ENCODE measurements around the gene MPPED2. TPM values are rescaled to one million over a fixed set of nuclear protein-coding genes. Genes with fewer than 3 reads are reported as not detected.

Gene MPPED2
- total and polyA plus RNA-seq, 10 of the 15 experiments (the other 5 are each of a cell fraction or from before 2014, with no cell fraction given) = not detected

DNA sequence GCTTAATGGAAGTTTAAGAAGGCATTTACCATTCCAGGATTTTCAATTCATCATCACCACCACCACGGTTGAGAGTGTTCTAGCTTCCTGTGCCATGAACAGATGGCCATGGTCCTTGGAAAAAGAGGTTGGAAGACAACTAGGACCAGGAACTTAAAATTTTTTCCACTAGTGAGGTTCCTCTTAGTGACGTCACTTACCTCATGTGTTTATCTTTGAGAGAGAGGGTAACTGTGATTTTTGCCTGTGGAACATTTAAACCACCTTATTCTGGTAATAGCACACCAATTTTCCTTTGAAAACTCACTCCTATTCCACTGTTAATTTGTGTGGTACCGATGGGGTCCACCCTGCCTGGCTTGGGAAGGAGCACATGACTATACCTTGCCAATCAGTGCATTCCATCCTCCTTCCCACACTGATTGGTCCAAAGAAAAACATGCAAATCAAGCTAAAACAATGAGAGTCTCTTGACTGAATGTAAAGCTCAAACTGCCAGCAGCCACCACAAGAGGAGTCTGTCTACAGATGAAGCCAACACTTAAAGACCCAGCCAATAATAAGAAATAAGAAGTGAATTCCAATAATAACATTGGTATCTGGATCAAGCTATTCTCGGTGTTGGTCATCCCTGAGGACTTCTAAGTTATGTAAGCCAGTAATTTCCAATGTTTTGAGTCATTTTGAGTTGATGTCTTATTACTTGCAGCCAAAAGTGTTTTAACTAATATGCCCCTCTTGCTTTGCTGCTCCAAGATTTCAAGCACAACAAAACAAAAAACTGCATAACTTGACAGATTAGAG, 111.8 kb downstream of the MPPED2 start:
- intact Hi-C loops (cut with micrococcal nuclease; ENCODE audit: unreplicated experiment) = no loop called here
- Histone ChIP-seq H3K4me2 (ENCODE audit: control insufficient read depth, insufficient read depth) (no peak overlapping the region), H3K4me3 (no peak overlapping the region), H3K27me3 (replicated peaks in 1 of 2; ENCODE audit: control insufficient read depth in 2 of 2, insufficient read depth in 2 of 2, low read length in 1 of 2) (peaks cover 0 to 3% of the 10 kb centered on the region in 2 experiments; a peak in 1 of 4 replicates), H4K20me1 (ENCODE audit: control insufficient read depth, insufficient read depth) (no peaks in the 10 kb centered on the region), H3K27ac (ENCODE audit: control insufficient read depth, insufficient read depth) (no peak overlapping the region), H3K9me3 (replicated peaks; ENCODE audit: control insufficient read depth, insufficient read depth, low read length) (no peaks in the 10 kb centered on the region), H2AFZ (ENCODE audit: control insufficient read depth, low read depth, low read length) (no peak overlapping the region), H3K79me2 (ENCODE audit: control insufficient read depth, insufficient read depth, low read length) (no peaks in the 10 kb centered on the region), H3K36me3 (ENCODE audit: control insufficient read depth in 2 of 2, insufficient read depth in 2 of 2, low read length in 1 of 2) (no peaks in the 10 kb centered on the region), H3K4me1 (ENCODE audit: control insufficient read depth, insufficient read depth, low read length) (no peaks in the 10 kb centered on the region), H3K9ac (ENCODE audit: control insufficient read depth, insufficient read depth, low read length) (no peak overlapping the region)
- BruUV-seq (replicated peaks) = no TSS peak
- FAIRE-seq (no peak), DNase-seq (ENCODE audit: low read depth, low spot score) (no peak), ATAC-seq (no peak)
- WGBS (ENCODE audit: insufficient coverage, insufficient replicate concordance, low lambda C conversion rate, missing lambda C conversion rate) = 0% methylated on average over 4 of the region's 4 CpGs
- RAD21 ChIA-PET (ENCODE audit: unreplicated experiment) = no interaction called here
- SMC1A ChIA-PET (ENCODE audit: uncharacterized antibody, unreplicated experiment) = no interaction called here
- POLR2A ChIA-PET = interaction anchor here (0.6 to 1.1 kb wide), 2 partner anchors 37 to 51 kb away, joined by 3 read pairs; no protein-coding TSS in a partner anchor
- no peak for TF ChIP-seq ZNF622 (IDR thresholded peaks at IDR 0.05)
- TF ChIP-seq, protein P1, sequence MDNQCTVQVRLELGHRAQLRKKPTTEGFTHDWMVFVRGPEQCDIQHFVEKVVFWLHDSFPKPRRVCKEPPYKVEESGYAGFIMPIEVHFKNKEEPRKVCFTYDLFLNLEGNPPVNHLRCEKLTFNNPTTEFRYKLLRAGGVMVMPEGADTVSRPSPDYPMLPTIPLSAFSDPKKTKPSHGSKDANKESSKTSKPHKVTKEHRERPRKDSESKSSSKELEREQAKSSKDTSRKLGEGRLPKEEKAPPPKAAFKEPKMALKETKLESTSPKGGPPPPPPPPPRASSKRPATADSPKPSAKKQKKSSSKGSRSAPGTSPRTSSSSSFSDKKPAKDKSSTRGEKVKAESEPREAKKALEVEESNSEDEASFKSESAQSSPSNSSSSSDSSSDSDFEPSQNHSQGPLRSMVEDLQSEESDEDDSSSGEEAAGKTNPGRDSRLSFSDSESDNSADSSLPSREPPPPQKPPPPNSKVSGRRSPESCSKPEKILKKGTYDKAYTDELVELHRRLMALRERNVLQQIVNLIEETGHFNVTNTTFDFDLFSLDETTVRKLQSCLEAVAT (IDR thresholded peaks at IDR 0.05) = no peak
- TF ChIP-seq BACH1 (IDR thresholded peaks at IDR 0.05; ENCODE audit: borderline replicate concordance) = no peak
- TF ChIP-seq ZBED1 (IDR thresholded peaks at IDR 0.05; ENCODE audit: borderline replicate concordance) = no peak
- no peak for TF ChIP-seq JUND (IDR thresholded peaks at IDR 0.05; ENCODE audit: low read depth, low read length)
- CTCF ChIA-PET = no interaction called here
- in situ Hi-C loops (cut with MboI) = no loop called here

DNA sequence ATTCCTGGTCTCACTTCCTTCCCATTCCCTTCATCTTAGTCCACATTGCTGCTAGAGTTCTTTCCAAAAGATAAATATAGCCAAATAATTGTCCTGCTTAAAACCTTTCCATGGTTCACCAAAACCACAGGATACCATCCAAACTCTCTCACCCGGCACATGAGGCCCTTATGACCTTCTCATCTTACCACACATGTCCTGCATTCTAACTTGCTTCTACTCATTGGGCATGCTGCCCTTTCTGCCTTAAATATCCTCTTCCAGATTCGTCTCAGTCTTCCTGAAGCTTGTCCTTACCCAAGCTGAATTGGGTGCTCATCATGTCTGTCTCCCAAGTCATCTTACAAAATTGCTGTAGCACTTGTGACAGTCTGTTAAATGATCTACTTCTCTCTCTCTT, 114.9 kb downstream of the MPPED2 start:
- no peak overlapping the region for H3K9ac ChIP-seq (ENCODE audit: control insufficient read depth, insufficient read depth, low read length)
- no peaks in the 10 kb centered on the region for H3K79me2 ChIP-seq (ENCODE audit: control insufficient read depth, insufficient read depth, low read length)
- H3K4me1 ChIP-seq (ENCODE audit: control insufficient read depth, insufficient read depth, low read length) = no peaks in the 10 kb centered on the region
- H3K4me2 ChIP-seq (ENCODE audit: control insufficient read depth, insufficient read depth) = no peak overlapping the region
- SMC1A ChIA-PET (ENCODE audit: uncharacterized antibody, unreplicated experiment) = no interaction called here
- H4K20me1 ChIP-seq (ENCODE audit: control insufficient read depth, insufficient read depth) = no peaks in the 10 kb centered on the region
- CTCF ChIA-PET = no interaction called here
- POLR2A ChIA-PET = no interaction called here
- FAIRE-seq (no peak), DNase-seq (ENCODE audit: low read depth, low spot score) (no peak), ATAC-seq (no peak)
- in situ Hi-C loops (cut with MboI) (no loop called here), intact Hi-C loops (cut with micrococcal nuclease; ENCODE audit: unreplicated experiment) (no loop called here)
- WGBS (ENCODE audit: insufficient coverage, insufficient replicate concordance, low lambda C conversion rate, missing lambda C conversion rate) = 34% methylated on average over 2 of the region's 2 CpGs
- H3K9me3 ChIP-seq (replicated peaks; ENCODE audit: control insufficient read depth, insufficient read depth, low read length) = no peaks in the 10 kb centered on the region
- H3K4me3 ChIP-seq = no peak overlapping the region
- no peak overlapping the region for H3K27ac ChIP-seq (ENCODE audit: control insufficient read depth, insufficient read depth)
- no peaks in the 10 kb centered on the region; a peak in 1 of 4 replicates for H3K27me3 ChIP-seq (replicated peaks in 1 of 2; ENCODE audit: control insufficient read depth in 2 of 2, insufficient read depth in 2 of 2, low read length in 1 of 2)
- no TSS peak for BruUV-seq (replicated peaks)
- RAD21 ChIA-PET (ENCODE audit: unreplicated experiment) = no interaction called here
- H3K36me3 ChIP-seq (ENCODE audit: control insufficient read depth in 2 of 2, insufficient read depth in 2 of 2, low read length in 1 of 2) = no peaks in the 10 kb centered on the region
- no peak overlapping the region for H2AFZ ChIP-seq (ENCODE audit: control insufficient read depth, low read depth, low read length)
- no peak for TF ChIP-seq MEF2A (IDR thresholded peaks at IDR 0.05; ENCODE audit: insufficient read depth, low read depth, low read length)
- TF ChIP-seq SRF (IDR thresholded peaks at IDR 0.05; ENCODE audit: low read depth in 2 of 2, low read length in 2 of 2) = no peak
- no peak for TF ChIP-seq EED (IDR thresholded peaks at IDR 0.05; ENCODE audit: low read depth)
- no peak for TF ChIP-seq RUNX3 (IDR thresholded peaks at IDR 0.05; ENCODE audit: low read length)
- no peak for TF ChIP-seq WRNIP1 (IDR thresholded peaks at IDR 0.05; ENCODE audit: borderline replicate concordance, low read depth, low read length)
- TF ChIP-seq ZNF274 (IDR thresholded peaks at IDR 0.05; ENCODE audit: insufficient read depth, insufficient read length) = no peak
- no peak for TF ChIP-seq EGR1 (IDR thresholded peaks at IDR 0.05; ENCODE audit: borderline replicate concordance in 1 of 2, low read depth in 2 of 2, low read length in 2 of 2)
- TF ChIP-seq BMI1 (IDR thresholded peaks at IDR 0.05; ENCODE audit: borderline replicate concordance) = no peak
- TF ChIP-seq HDAC6 (IDR thresholded peaks at IDR 0.05; ENCODE audit: unreplicated experiment) = no peak
- TF ChIP-seq, protein P2, sequence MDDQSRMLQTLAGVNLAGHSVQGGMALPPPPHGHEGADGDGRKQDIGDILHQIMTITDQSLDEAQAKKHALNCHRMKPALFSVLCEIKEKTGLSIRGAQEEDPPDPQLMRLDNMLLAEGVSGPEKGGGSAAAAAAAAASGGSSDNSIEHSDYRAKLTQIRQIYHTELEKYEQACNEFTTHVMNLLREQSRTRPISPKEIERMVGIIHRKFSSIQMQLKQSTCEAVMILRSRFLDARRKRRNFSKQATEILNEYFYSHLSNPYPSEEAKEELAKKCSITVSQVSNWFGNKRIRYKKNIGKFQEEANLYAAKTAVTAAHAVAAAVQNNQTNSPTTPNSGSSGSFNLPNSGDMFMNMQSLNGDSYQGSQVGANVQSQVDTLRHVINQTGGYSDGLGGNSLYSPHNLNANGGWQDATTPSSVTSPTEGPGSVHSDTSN (IDR thresholded peaks at IDR 0.05; ENCODE audit: insufficient replicate concordance, low read depth, low read length) = no peak
- TF ChIP-seq MXI1 (IDR thresholded peaks at IDR 0.05; ENCODE audit: low read depth, low read length) = no peak

Data from GM12878 (cell line).